Measurements from ENCODE around the gene DOCK11.

Gene DOCK11

DNA sequence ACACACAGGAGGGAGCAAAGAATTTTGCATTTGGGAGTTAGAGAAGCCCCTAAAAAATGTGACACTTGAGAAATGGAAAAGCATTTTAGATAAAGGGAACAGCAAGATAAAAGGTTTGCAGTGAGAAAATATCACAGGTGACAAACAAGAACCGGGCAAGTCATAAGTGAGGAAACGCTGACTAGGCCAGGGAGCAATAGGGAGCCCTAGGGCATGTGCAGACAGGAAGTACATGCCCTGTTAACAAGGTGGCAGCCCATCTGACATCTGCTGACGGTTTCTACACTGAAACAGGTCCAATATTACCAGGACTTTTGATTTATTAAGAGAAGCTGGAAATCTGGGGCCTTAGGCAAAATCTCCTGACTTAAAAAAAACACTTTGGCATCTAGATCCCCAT is 227.8 kb downstream of the DOCK11 start:
- no peaks in the 10 kb centered on the region for H3K79me2 ChIP-seq (ENCODE audit: insufficient read depth, low read length)
- H3K27me3 ChIP-seq (ENCODE audit: insufficient read depth, low read length, poor library complexity, severe bottlenecking) = no peaks in the 10 kb centered on the region
- no peaks in the 10 kb centered on the region for H3F3A ChIP-seq (ENCODE audit: low read depth)
- no peak overlapping the region for H3K4me3 ChIP-seq (ENCODE audit: low read length, poor library complexity, severe bottlenecking)
- no peaks in the 10 kb centered on the region for H3K4me1 ChIP-seq (ENCODE audit: insufficient read depth, low read length, poor library complexity, severe bottlenecking)
- no peaks in the 10 kb centered on the region for H3K9me2 ChIP-seq (replicated peaks; ENCODE audit: low read depth, low read length)
- H3K36me3 ChIP-seq (ENCODE audit: insufficient read depth, low read length) = no peaks in the 10 kb centered on the region
- no peak overlapping the region for H3K9ac ChIP-seq (ENCODE audit: low read depth, low read length, poor library complexity, severe bottlenecking)
- H3K4me2 ChIP-seq (ENCODE audit: low read depth, low read length, poor library complexity, severe bottlenecking) = no peak overlapping the region
- H3K9me3 ChIP-seq (ENCODE audit: insufficient read depth, low read depth, low read length) = no peaks in the 10 kb centered on the region
- TF ChIP-seq EZH2phosphoT487 (IDR thresholded peaks at IDR 0.05; ENCODE audit: borderline replicate concordance) = no peak
- TF ChIP-seq, protein P1, sequence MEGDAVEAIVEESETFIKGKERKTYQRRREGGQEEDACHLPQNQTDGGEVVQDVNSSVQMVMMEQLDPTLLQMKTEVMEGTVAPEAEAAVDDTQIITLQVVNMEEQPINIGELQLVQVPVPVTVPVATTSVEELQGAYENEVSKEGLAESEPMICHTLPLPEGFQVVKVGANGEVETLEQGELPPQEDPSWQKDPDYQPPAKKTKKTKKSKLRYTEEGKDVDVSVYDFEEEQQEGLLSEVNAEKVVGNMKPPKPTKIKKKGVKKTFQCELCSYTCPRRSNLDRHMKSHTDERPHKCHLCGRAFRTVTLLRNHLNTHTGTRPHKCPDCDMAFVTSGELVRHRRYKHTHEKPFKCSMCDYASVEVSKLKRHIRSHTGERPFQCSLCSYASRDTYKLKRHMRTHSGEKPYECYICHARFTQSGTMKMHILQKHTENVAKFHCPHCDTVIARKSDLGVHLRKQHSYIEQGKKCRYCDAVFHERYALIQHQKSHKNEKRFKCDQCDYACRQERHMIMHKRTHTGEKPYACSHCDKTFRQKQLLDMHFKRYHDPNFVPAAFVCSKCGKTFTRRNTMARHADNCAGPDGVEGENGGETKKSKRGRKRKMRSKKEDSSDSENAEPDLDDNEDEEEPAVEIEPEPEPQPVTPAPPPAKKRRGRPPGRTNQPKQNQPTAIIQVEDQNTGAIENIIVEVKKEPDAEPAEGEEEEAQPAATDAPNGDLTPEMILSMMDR (conservative IDR thresholded peaks at IDR 0.05; ENCODE audit: low read length) = no peak
- no peaks in the 10 kb centered on the region for H4K20me1 ChIP-seq (ENCODE audit: insufficient read depth, low read length, poor library complexity, severe bottlenecking)
- H2AFZ ChIP-seq (ENCODE audit: low read length) = peak overlapping the region; percentile 75; the same call in 1 of the 2 replicates

DNA sequence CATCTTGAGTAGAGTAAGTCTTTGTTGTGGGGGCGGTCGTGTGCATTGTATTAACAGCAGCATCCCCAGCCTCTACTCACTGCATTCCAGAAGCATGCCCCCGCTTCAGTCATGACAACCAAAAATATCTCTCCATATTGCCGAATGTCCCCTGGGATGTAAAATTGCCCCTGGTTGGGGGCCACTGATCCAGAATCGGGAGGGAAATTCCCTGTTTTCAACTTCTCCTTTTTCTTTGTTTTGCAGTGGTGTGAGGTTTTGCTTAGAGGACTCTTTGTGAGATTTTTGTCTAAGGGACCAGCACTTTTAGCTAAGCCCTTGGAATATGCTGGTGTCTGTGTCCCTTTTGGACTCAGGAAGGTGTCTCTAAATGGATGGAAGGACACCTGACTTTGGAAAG is 228.8 kb downstream of the DOCK11 start:
- Histone ChIP-seq H3K27me3 (ENCODE audit: insufficient read depth, low read length, poor library complexity, severe bottlenecking) (no peaks in the 10 kb centered on the region), H3K9me2 (replicated peaks; ENCODE audit: low read depth, low read length) (no peaks in the 10 kb centered on the region), H3K4me2 (ENCODE audit: low read depth, low read length, poor library complexity, severe bottlenecking) (no peak overlapping the region), H3K36me3 (ENCODE audit: insufficient read depth, low read length) (no peaks in the 10 kb centered on the region), H2AFZ (ENCODE audit: low read length) (no peak overlapping the region), H3K9me3 (ENCODE audit: insufficient read depth, low read depth, low read length) (no peaks in the 10 kb centered on the region), H3K9ac (ENCODE audit: low read depth, low read length, poor library complexity, severe bottlenecking) (no peak overlapping the region), H3K4me3 (ENCODE audit: low read length, poor library complexity, severe bottlenecking) (no peak overlapping the region), H4K20me1 (ENCODE audit: insufficient read depth, low read length, poor library complexity, severe bottlenecking) (no peaks in the 10 kb centered on the region), H3F3A (ENCODE audit: low read depth) (no peaks in the 10 kb centered on the region), H3K4me1 (ENCODE audit: insufficient read depth, low read length, poor library complexity, severe bottlenecking) (no peaks in the 10 kb centered on the region), H3K79me2 (ENCODE audit: insufficient read depth, low read length) (no peaks in the 10 kb centered on the region)
- TF ChIP-seq, protein P1 (conservative IDR thresholded peaks at IDR 0.05; ENCODE audit: low read length) = no peak
- TF ChIP-seq EZH2phosphoT487 (IDR thresholded peaks at IDR 0.05; ENCODE audit: borderline replicate concordance) = no peak

DNA sequence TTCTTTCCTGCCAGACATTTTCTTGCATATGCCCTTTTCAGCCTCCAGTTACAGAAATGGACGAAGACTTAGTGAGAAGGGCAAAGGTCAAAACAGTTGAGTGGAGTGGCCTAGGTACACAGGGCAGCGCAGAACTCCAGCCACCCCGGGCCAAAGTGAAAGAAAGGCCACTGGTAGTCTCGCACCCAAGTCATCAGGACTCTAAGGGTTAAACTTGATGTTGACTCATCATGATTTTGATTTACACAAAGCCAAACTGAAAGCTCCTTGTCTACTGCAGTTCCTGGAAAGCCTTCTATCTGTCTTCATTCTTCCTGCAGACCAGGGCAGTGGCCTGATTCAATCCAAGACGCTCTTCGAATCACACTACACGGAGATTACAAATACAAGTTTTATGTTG is 229.2 kb downstream of the DOCK11 start:
- Histone ChIP-seq H3K4me1 (ENCODE audit: insufficient read depth, low read length, poor library complexity, severe bottlenecking) (no peaks in the 10 kb centered on the region), H3K79me2 (ENCODE audit: insufficient read depth, low read length) (no peaks in the 10 kb centered on the region), H3K4me2 (ENCODE audit: low read depth, low read length, poor library complexity, severe bottlenecking) (no peak overlapping the region), H3K9me3 (ENCODE audit: insufficient read depth, low read depth, low read length) (no peaks in the 10 kb centered on the region), H4K20me1 (ENCODE audit: insufficient read depth, low read length, poor library complexity, severe bottlenecking) (no peaks in the 10 kb centered on the region), H3K9me2 (replicated peaks; ENCODE audit: low read depth, low read length) (no peaks in the 10 kb centered on the region), H3K4me3 (ENCODE audit: low read length, poor library complexity, severe bottlenecking) (no peak overlapping the region), H3K36me3 (ENCODE audit: insufficient read depth, low read length) (no peaks in the 10 kb centered on the region), H3F3A (ENCODE audit: low read depth) (no peaks in the 10 kb centered on the region), H2AFZ (ENCODE audit: low read length) (no peak overlapping the region), H3K9ac (ENCODE audit: low read depth, low read length, poor library complexity, severe bottlenecking) (no peak overlapping the region), H3K27me3 (ENCODE audit: insufficient read depth, low read length, poor library complexity, severe bottlenecking) (no peaks in the 10 kb centered on the region)
- TF ChIP-seq, protein P1 (conservative IDR thresholded peaks at IDR 0.05; ENCODE audit: low read length) = no peak
- TF ChIP-seq EZH2phosphoT487 (IDR thresholded peaks at IDR 0.05; ENCODE audit: borderline replicate concordance) = no peak
